Parietal lobe (tissue), 1 donor: ENCODE data around the gene COPS9. TPM values are rescaled to one million over a fixed set of nuclear protein-coding genes. Genes with fewer than 3 reads are reported as not detected.

ENCODE experiments used
- total RNA-seq: library from RNA; depleted of rRNA; stranded (reverse); fragments of >200 nt; gene quantifications from one replicate; pipeline ENCODE4 v1.2.3, GENCODE V29; 2014

Gene COPS9
- 68.5 TPM for total RNA-seq

DNA sequence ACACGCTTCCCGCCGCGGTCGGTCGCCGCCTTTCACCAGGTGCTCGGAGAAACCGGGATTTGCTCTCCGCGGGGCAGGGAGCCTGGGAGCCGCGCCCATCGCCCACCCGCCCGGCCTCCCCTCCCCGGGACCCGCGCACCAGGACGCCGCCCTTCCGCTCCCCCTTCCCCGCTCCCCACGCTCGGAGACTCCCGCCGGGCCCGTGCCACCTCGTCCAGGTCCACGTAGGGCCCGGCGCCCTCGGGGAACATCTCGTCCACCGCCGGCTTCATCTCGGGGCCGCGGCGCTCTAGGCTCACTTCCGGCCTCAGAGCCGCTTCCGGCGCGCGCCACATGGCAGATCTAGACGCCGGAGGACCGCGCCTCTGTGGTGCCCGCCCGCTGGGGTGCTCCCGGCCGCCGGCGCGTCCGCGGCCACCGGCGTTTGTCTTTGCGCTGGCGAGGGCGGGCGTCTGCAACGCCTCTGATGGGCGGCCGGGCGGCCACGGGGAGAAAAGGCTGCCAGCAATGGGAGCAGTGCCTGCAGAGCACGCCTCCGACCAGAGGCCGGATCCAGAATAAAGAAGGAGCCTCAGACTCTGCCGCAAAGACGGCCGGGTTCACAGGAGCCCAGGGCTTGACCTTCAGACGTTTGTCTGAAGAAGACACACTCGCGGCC, at the start of gene COPS9:
TSS of gene COPS9 (minus strand) at position 293 of the 658 bp plus-strand sequence. CDS start at position 272, 21 bp downstream.

DNA sequence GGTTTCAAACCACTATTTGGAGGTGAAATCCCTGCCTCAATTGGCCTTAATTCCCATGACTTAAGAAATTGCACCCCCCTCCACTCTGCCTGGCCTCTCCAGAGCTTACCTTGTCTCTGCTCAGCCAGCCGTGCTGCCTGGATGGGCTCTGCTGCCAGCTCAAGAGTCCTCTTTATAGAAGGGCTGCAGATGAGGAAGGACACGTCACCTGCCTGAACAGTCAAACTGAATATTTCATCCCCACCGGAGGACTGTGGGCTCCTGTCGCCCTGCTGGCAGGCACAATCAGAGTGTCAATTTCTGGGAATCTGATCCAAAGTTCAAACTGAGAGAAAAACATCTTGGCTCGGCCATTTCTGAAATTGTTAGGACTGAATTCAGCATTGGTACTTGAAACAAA, 4.4 kb upstream of the COPS9 start, which contains the start of gene OTOS:
TSS of gene OTOS (minus strand) at position 148 of the 400 bp plus-strand sequence. CDS start 332 bp downstream, outside the sequence.

Other genes with a start within 250 kb of the COPS9 start
- gene NDUFA10, start 111.0 kb downstream of the COPS9 start, total RNA-seq, result 81.4 TPM
- not detected for gene OR6B2, start 105.9 kb downstream of the COPS9 start, total RNA-seq
- gene OR6B3, start 82.8 kb downstream of the COPS9 start, total RNA-seq, result not detected
- not detected for gene OTOS, start 4.4 kb upstream of the COPS9 start, total RNA-seq